Pancreas (tissue), 10 donors: ENCODE results near the gene ATP2A2. TPM values are rescaled to one million over a fixed set of nuclear protein-coding genes. Genes with fewer than 3 reads are reported as not detected.

Experiments used
- ATAC-seq, 4 donors: fragments of 200-7000 bp; cut with Tn5 transposase; one replicate each; pipeline versions ENCODE4 v1.8.0 to v1.9.1; 2020; ENCODE audit warnings: mild to moderate bottlenecking in 4 of 4, moderate library complexity in 4 of 4
- DNase-seq, 6 donors: peaks; one replicate each; pipeline ENCODE4 v3.0.0-alpha.2; 2020
- FAIRE-seq: peaks from 2 replicates; lab custom pipeline; 2012; peaks lifted over from hg19 to GRCh38; lab: Jason Lieb, UNC
- H3K27ac ChIP-seq, 4 donors: fragments of 200-600 bp; sonication (generic); 1 replicate in 3 of 4; 2 replicates in 1 of 4; pipeline versions ENCODE4 v1.5.0 to v1.8.0; 2020
- H3K27me3 ChIP-seq, 4 donors: fragments of 200-600 bp; one replicate each; pipeline ENCODE4 v1.8.0; 2021
- H3K36me3 ChIP-seq, 3 donors: fragments of 200-600 bp; sonication (generic) in 1 of 3; one replicate each; pipeline versions ENCODE4 v1.5.0 to v1.8.0; 2020 to 2021
- H3K4me1 ChIP-seq, 3 donors: fragments of 200-600 bp; one replicate each; pipeline ENCODE4 v1.8.0; 2021
- H3K4me3 ChIP-seq, 4 donors: fragments of 200-600 bp; sonication (generic) in 2 of 4; one replicate each; pipeline versions ENCODE4 v1.5.0 to v1.8.0; 2020 to 2021
- H3K9me3 ChIP-seq, 4 donors: fragments of 200-600 bp; one replicate each; pipeline ENCODE4 v1.8.0; 2021
- CTCF ChIP-seq, 4 donors: fragments of 200-600 bp; sonication (generic) in 3 of 4; IDR thresholded peaks; one replicate each; pipeline versions ENCODE4 v1.5.0 to v1.8.0; 2021; ENCODE audit warnings: antibody characterized with exemption in 4 of 4
- WGBS, 2 donors: extraction: QIAGEN DNeasy Blood & Tissue Kit; methylation state at CpG; one replicate each; pipeline ENCODE4 v1.1.7; 2013; 5-methylcytosine and 5-hydroxymethylcytosine counted together
- intact Hi-C, 3 donors: fragments of 100-400 bp; cut with DNase I; formaldehyde crosslinking; loops; one replicate each; pipeline versions ENCODE4 v1.11.1 to v1.14.2; 2022
- polyA plus RNA-seq, 2 donors: library from polyadenylated mRNA; stranded (reverse); fragments of 200-250 nt; gene quantifications; one replicate each; pipeline ENCODE4 v1.2.3, GENCODE V29; 2013
- total RNA-seq, 6 donors: library from RNA; stranded (reverse); fragmentation: NEBNext Ultra II Directional in 4 of 6; extraction: Animal tissue kit (Norgen Biotek cat#: 25700) in 4 of 6; gene quantifications; one replicate each; pipeline versions ENCODE4 v1.2.1 to v1.2.4, GENCODE V29; 2021 to 2023
- donor health status: healthy with polysubstance abuse.
- donor health status: DM: no; HTN: no; CAD: no; lungs with moderate emphysema.
- donor health status: DM: no; HTN: no; CAD: no.
- donor health status: control.
- donor health status: control.
- donor health status: Bipolar disorder and iron deficiency.
- donor health status: DM: yes; HTN: yes; CAD: no.
- donor health status: DM: no; HTN: no; CAD: no.
- donor health status: DM: no; HTN: no; CAD: no.
- donor health status: DM: yes; HTN: yes; CAD: no.

ATP2A2 gene
- total RNA-seq (10 to 100 TPM; 35.0 to 79.7 (median 60.3) TPM), polyA plus RNA-seq (10 to 100 TPM; 16.3 to 36.7 TPM)

GRCh38 chr12:110280779-110281548, at the start of gene ATP2A2:
Gene ATP2A2, plus strand, starts transcription at chr12:110281247. Its CDS starts 543 bp downstream, at chr12:110281790.
- no peaks in the 10 kb centered on the region for H3K36me3 ChIP-seq
- TF ChIP-seq CTCF (IDR thresholded peaks at IDR 0.05), result no peak
- 0 to 1% methylated on average over 44 to 108 of the region's 108 CpGs for WGBS, 2 donors
- H3K27me3 ChIP-seq, result no peaks in the 10 kb centered on the region
- no peaks in the 10 kb centered on the region for H3K9me3 ChIP-seq
- DNase-seq, result peak; percentile 86 to 96 (median 92)
- H3K27ac ChIP-seq, result peak within 1 kb of the TSS; percentile 92 to 94 (median 94)
- intact Hi-C loops, result no loop called here
- FAIRE-seq, result no peak
- peak; percentile 89 to 94 (median 92) for ATAC-seq
- peak within 1 kb of the TSS; percentile 66 to 88 (median 82) for H3K4me3 ChIP-seq
- H3K4me1 ChIP-seq, result peaks cover 21 to 32% (median 23%) of the 10 kb centered on the region in 3 donors

GRCh38 chr12:110233212-110233903, 47.7 kb upstream of the ATP2A2 start:
- DNase-seq (no peak), ATAC-seq (no peak), FAIRE-seq (no peak)
- H3K27me3 ChIP-seq, result no peaks in the 10 kb centered on the region
- WGBS, 2 donors, result 75 to 82% methylated on average over 6 of the region's 6 CpGs
- peaks cover 4 to 17% (median 13%) of the 10 kb centered on the region in 3 donors for H3K4me1 ChIP-seq
- H3K4me3 ChIP-seq, result no peak overlapping the region
- TF ChIP-seq CTCF (IDR thresholded peaks at IDR 0.05), result no peak
- H3K27ac ChIP-seq, result no peak overlapping the region
- H3K9me3 ChIP-seq, result no peaks in the 10 kb centered on the region
- no peaks in the 10 kb centered on the region for H3K36me3 ChIP-seq
- intact Hi-C loops, result no loop called here

- Histone ChIP-seq H3K36me3 (no peaks in the 10 kb centered on the region), H3K9me3 (no peaks in the 10 kb centered on the region), H3K4me3 (no peak overlapping the region), H3K27ac (peak overlapping the region in 3 of 4 donors; percentile 17 to 79 (median 75)), H3K4me1 (peaks cover 4 to 17% (median 13%) of the 10 kb centered on the region in 3 donors), H3K27me3 (no peaks in the 10 kb centered on the region)
- TF ChIP-seq CTCF (IDR thresholded peaks at IDR 0.05), result no peak
- FAIRE-seq, result no peak
- intact Hi-C loops, result no loop called here
- ATAC-seq, result peak in 3 of 4 donors; percentile 12 to 50 (median 41)
- DNase-seq, result no peak
- WGBS, 2 donors, result 40 to 42% methylated on average over 2 of the region's 2 CpGs
These were observed 46.7 kb upstream of the ATP2A2 start for GRCh38 chr12:110234331-110234751.

- Histone ChIP-seq H3K4me3 (no peak overlapping the region), H3K9me3 (no peaks in the 10 kb centered on the region), H3K27me3 (no peaks in the 10 kb centered on the region), H3K27ac (peak overlapping the region in 3 of 4 donors; percentile 17 to 79 (median 75)), H3K36me3 (no peaks in the 10 kb centered on the region), H3K4me1 (peaks cover 4 to 17% (median 13%) of the 10 kb centered on the region in 3 donors)
- 9% methylated on average over 3 of the region's 3 CpGs for WGBS, 2 donors
- ATAC-seq (peak; percentile 80 to 95 (median 91)), FAIRE-seq (peak; percentile 86), DNase-seq (no peak)
- intact Hi-C loops, result no loop called here
- TF ChIP-seq CTCF (IDR thresholded peaks at IDR 0.05), result no peak
These were observed 46.3 kb upstream of the ATP2A2 start for GRCh38 chr12:110234755-110235154.
